ENCODE results near the gene RNF138.
"Not testable (repeated sequence)": the region's sequence is repeated elsewhere in the genome, so short reads cannot be mapped to it uniquely, and the experiment has no call there.

Gene RNF138, protein sequence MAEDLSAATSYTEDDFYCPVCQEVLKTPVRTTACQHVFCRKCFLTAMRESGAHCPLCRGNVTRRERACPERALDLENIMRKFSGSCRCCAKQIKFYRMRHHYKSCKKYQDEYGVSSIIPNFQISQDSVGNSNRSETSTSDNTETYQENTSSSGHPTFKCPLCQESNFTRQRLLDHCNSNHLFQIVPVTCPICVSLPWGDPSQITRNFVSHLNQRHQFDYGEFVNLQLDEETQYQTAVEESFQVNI

DNA sequence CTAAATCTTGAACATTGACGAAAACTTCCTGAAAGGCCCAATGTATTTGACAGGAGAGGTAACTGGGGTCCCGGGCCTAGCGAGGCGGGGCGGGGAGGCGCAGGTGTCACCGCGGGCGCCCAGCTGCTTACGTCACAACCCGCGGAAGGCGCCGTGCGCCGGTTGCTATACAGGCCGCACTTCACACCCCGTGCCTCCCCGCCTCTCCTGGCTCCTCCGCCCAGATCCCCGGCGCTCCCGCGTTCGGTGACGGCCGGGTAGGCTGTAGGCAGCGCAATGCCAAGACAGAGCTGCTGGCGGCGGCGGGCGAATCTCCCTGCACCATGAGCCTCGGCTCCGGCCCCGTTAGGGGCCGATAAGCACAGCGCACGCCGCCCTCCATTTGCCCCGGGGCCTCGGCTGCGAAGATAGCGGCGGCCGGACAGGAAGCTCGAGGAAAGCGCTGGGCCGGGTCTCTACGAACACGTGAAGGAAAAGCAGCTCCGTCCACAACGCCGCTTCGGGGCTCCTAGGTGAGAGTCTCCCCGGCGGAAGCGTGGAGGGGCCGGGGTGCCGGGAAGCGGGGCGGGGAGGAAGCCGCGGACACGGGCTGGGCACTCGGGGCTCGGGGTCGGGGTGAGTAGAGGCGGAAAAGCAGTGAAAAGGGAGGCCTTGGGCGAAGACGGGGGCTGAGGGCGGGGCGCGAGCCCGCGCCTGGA lies at the start of gene RNF138:
TSS of gene RNF138 (plus strand) at position 151 of the 698 bp plus-strand sequence. CDS start 903 bp downstream, outside the sequence.
- peak; percentile 38 for DNase-seq (ENCODE audit: low spot score)

DNA sequence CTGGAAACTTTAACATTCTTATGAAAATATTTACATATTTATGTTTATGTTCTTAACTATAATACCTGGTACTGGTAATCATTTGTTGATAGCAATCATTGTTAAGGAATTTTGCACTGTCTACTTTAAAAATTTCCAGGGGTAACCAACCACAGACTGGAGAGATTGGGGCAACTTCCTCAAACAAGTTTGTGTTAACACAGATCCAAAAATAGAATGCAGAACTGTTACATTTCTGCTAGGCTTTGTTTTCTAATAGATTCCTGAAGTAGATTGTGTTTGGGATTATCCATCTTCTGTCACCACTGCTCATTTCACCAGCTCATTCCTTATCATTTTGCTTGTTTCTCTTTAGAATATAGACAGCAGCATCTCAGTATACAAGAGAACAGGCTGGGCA lies 49.3 kb upstream of the RNF138 start:
- DNase-seq (ENCODE audit: low spot score) = no peak

DNA sequence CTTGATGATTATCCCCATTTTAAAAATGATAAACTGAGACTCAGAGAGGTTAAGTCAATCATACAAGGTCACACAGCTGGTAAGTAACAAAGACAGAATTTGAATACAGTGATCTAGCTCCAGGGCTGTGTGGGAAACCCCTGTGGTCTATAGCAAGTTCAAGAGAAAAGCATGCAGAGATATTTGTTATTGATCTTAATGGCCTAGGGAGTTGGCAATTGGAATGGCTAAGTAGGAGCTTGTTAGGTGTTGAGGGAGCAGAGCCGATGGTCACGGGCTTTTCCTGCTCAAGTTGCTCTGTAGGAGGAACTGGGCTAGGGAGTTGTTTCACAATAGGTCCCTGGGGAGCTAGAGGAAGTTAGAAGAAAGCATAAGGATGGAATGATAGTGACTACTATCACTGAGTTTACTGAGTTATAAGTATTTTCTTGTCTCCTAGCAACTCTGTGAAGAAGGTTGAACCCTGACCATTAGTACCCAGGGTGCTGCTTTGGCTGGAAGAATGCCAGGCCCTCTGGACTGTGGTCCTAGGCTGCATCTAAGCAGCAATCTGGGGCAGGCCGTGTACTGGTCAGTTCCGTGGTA lies 43.1 kb upstream of the RNF138 start:
- DNase-seq (ENCODE audit: low spot score) = no peak

DNA sequence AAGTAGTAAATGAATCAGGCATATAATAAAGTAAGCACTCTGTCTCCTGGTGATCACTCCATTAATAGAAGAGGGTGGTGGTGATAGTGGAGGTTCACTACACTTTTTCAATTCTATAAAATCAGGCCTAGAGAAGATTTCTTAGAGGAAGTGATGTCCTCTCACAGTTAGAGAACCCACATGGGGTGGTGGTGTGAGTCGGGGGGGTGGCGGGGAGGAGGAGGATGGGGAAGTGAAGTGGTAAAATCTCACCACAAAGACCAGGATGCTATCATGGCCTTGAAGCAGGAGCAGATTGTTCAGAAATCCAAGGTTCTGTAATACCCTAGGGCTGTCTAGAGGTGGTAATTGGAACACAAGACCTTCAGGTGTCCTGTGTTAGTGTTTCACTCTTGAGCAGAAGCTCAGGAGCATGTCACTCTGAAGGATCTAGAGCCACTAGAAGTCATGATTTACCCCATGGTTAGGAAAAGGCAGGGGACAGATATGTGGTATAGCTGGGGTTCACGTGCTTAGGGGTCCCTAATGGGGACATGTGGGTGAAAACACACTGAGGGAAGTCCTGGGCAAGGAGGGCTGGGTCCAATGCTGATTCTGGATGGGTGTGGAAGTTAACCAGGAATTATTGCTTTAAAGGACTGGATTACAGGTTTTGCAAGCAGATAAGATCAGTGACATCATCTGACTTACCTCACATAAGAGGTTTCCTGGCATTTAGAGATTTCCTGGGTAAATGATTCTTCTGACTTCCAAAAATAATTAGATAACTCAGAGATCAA lies 42.1 kb upstream of the RNF138 start:
- no peak for DNase-seq (ENCODE audit: low spot score)

DNA sequence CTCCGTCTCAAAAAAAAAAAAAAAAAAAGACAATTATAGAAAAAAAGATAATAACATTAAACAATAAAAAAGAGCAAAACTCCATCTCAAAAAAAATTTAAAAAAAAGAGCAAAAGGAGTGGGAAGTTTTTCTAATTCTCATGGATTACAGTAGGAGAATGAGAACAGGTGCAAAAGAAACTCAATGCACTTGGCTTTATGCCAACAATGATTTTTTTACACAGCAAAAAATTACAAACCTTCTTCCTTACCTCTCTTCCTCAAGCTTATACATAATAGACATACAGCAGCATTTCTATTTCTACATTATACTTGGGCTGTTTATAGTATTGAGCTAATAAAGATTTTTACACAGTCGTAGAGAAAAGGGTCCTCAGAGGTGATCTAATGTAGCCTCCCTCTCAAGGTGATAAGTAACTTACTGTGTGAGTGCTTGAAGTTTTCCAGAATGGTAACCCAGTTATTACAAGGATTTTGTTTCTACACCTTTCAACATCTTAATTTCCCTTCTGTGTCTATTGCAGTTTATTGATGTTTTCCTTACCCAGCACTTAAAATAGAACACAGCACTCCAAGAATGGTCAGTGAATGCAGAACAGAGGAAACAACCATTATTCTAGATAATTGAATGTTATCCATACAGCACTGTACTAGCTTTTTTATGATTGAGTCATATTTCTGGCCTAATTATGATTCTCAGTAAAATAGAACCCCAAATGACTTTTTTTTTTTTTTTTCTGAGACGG lies 34.9 kb upstream of the RNF138 start:
- DNase-seq (ENCODE audit: low spot score) = no peak

DNA sequence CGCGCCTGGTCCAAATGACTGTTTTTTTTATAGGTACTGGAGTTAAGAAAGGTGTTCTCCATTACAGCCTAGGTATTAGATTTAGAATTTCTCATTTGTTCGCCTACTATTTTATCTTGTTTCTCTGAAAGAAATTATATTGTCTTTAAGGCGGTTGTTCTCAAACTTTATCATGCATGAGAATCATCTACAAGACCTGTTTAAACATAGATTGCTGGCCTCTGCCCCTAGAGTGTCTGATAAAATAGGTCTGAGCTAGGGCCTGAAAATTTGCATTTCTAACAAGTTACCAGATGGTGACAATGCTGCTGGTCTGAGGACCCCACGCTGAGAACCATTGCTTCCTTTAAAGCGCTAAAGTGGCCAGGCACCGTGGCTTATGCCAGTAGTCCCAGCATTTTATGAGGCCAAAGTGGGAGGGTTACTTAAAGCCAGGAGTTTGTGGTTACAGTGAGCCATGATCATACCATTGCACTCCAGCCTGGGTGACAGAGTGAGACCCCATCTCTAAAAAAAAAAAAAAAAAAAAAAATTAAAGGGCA lies 34.0 kb upstream of the RNF138 start:
- no peak for DNase-seq (ENCODE audit: low spot score)

DNA sequence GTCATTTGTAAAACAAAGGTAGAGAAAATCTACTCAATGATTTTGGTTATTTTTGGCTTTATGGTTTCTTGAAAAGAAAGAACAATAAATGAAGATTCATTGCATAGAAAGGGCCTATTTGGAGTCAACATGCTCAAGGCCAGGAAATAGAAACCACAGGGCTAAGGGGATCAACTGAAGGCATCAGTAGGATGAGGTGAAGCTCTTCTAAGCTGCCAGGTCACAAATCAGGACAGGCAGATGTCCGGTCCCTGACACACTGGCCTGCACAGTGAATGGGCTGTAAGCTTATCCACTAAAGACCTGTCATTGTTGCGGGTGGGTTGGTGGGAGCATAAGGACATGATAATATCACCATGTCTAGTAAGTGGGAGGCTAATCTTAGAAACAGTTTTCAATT lies 31.6 kb upstream of the RNF138 start:
- DNase-seq (ENCODE audit: low spot score) = no peak

DNA sequence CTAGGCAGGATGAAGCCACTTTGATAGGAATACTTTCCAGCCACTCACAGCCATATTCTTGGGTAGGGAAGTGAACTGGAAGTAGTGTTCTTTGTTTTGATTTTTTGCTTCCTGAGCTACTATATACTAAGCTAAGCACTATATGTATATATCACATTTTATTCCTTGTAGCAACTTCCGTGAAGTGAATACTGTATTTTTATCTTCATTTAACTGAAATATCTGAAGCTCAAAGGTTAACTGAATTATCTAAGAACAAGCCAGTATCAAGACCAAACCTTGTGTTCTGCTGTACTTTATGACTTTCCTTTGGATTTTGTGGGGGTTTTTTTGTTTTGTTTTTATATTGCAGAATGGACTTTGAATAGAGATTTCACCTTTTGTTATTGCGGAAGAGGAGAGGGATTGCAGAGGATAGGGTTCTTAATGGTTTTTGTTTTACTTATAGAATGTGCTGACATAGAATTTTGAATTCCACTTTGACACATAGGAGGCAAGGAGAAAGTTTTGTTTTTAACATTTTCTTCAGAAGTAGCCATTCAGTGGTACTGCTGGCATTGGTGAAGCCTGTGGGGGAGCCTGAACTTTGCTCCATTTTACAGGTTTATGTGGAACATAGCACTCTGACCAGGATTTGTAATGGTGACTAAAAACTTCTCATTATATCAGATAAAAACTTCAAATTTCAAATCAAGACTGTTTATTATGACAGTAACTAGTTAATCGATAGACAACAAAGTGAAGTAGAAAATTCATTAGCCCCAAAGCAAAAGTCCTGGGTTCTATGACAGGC lies 24.1 kb upstream of the RNF138 start:
- no peak for DNase-seq (ENCODE audit: low spot score)

DNA sequence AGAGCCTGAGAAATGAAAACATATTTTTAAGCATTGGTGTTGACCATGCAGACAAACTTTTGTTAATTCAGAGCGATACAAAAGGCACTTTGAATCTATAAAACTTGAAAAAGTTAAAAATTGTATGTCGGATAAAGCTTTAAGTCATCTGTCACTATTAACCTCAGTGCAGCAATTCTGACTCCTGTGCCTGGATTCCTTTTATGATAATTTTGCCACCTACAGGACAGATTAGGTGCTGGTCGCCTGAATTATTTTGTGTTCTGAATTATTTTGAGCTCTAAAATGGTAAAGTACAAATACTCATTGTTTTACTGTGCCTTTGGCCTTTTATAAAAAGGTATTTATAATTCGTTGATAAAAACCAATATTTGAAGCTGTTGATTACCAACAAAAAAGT lies 19.4 kb upstream of the RNF138 start:
- no peak for DNase-seq (ENCODE audit: low spot score)

DNA sequence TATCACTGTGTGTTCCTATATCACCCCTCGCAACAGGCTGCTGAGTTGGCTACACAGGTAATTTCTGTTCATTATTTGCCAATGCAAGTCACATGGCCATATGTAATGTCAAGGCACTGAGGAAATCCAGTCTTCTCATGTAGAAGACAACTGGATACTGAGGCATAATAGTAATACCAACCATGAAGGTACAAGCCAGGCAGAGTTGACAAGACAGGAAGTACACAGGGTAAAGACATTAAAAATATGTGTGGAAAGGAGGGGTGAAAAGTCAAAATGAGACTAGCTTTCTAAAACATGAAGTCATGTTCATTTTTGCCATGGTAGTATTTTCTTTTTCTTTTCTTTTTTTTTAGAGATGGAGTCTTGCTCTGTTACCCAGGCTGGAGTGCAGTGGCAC lies 17.5 kb upstream of the RNF138 start:
- DNase-seq (ENCODE audit: low spot score) = no peak

DNA sequence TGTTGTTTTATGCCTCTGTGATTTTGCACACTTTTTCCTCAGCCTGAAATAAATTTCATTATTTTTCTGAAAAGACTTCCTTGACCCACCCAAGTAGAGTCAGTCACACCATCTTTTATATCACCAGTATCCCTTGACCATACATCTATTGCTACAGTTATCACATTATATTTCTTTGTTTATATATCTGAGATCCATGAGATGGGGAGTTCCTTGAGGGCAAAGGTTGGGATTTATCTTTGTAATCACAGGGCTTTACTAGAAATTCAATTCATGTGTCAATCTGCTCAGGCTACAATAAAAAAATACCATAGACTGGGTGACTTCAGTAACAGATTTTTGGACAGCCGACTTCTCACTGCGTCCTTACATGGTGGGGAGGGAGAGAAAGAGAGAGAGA lies 12.8 kb upstream of the RNF138 start:
- no peak for DNase-seq (ENCODE audit: low spot score)

DNA sequence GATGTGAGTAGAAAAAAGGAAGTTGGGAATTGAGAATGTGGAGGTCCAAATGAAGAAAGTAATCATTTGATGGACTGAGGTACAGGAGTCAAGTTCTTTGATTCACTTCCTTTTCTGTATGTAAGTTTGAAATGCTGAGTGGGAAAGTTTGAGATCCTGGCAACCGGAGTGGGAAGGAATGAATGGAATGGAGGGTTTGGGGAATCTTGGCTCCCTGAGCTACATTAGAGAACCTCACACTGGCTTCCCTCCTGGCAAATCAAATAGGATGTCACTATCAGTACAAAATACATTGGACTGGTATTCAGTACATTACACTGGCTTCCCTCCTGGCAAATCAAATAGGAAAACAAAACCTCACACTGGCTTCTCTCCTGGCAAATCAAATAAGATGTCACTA lies 9.8 kb upstream of the RNF138 start:
- DNase-seq (ENCODE audit: low spot score) = no peak

DNA sequence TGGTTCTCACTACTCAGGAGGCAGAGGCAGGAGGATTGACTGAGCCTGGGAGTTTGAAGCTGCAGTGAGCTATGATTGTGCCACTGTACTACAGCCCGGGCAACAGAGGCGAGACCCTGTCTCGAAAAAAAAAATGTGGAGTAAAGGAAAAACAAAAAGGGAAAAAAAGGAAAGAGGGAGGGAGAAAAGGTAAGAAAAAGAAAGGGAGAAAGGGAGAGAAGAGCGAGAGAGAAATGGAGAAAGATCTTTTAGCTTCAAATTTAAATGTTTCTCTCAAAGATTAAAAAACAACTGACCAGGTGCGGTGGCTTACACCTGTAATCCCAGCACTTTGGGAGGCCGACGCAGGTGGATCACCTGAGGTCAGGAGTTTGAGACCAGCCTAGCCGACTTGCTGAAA lies 7.9 kb upstream of the RNF138 start:
- no peak for DNase-seq (ENCODE audit: low spot score)

DNA sequence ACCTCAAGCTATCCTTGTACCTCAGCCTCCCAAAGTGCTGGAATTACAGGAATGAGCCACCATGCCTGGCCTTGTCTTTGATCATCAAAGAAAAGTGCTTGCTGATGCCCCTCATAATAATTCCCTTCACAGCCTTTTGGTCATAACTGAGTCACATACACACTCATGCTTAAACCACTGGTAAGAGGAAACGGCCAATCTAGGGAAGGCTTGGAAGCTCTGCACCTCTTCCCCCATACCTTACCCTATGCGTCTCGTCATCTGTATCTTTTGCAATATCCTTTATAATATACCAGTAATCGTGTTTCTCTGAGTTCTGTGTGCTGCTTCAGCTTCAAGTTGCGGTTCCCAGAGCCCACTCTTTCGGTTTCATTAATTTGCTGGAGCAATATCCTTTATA lies 4.8 kb upstream of the RNF138 start:
- DNase-seq (ENCODE audit: low spot score) = no peak

DNA sequence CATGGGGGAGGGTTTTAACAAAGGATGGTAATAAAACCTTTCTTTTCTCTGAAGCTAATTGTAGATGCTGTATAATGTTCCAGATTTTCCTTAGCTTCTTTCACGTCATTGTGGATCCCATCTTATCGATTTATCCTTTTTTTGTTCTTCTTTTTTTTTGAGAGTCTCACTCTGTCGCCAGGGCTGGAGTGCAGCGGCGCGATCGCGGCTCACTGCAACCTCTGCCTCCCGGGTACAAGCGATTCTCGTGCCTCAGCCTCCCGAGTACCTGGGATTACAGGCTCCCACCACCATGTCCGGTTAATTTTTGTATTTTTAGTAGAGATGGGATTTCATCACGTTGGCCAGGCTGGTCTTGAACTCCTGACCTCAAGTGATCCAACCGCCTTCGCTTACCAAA lies 843 bp upstream of the RNF138 start:
- not testable (repeated sequence) for DNase-seq (ENCODE audit: low spot score)

DNA sequence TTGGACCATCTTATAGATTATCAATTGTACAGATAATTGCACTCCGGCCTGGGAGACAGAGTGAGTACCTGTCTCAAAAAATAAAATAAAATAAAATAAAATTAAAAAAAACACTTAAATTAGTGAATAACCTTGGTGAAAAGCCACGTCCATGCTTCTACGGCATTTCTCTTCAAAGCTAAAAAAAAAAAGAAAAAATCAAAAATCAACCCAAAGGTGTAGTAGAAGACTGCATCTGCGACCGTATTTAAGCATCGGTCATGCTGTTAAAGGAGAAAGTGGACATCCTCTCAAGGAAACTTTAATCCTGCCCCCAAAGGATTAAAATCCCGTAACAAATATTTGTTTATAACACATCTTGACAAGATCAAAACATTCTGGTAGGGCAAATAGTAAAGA lies 350 bp upstream of the RNF138 start:
- DNase-seq (ENCODE audit: low spot score) = no peak

DNA sequence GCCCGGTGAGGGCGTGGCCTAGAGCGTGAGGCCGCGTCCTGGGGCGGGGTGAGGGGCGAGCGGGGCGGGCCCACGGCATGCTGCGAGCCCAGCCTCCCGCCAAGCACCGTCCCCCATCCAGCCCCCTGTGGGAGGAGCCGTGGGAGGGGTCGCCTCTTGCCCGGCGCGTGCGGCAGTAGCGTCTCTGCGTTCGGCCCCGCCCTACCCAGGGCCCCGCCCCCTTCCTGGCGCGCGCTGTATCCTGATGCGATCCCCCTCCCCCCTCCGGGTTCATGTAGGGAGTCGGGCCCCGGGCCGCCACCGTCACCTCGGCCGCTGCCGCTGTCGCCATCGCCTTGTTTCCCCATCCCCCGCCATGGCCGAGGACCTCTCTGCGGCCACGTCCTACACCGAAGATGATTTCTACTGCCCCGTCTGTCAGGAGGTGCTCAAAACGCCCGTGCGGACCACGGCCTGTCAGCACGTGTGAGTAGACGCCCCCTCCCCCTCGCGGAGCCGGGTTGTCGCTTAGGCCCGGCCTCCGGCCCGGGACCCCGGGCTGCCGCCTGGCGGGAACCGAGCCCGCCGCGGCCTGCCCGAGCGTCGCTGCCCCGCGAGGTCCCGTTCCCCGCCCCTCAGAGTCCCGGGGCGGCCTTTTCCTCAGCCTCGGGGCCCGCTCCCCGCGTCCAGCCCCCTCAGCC lies 888 bp downstream of the RNF138 start:
- peak; percentile 64 for DNase-seq (ENCODE audit: low spot score)

DNA sequence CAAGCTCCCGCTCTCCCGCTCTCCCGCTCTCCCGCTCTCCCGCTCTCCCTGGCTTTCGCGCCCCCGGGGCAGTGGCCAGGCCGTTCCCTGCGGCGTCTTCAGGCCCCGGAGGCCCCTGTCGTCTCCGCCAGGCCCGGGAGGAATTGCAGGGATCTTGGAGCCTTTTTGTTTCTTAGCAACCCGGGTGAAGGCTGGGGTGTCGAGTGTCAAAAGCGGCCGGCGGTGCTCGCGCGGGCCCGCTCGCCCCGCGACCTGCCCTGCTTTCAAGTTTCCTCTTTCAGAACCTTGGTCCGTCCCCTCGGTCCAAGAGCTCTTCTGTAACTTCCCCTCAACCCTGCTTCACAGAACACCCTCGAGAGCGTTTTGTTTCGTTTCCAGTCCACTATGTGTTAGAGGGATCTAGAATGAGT lies 1.4 kb downstream of the RNF138 start:
- peak; percentile 11 for DNase-seq (ENCODE audit: low spot score)

DNA sequence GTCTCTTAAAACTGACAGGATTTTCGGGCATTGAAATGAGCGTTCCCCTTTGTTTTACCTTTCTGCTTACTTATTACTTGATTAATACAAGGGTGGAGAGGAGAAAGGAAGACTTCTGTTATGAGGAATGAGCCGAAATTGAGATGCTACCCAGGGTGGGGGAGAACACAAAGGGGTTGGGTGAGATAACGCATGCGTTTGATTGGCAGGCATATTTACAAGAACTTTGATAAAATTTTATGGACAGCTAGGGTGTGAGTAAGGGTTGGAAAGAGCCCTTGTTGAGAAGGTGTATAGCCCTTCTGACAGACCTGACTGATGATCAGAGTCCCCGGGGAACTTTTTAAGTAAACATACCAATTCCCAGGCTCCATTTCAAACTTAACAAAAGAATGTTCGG lies 1.8 kb downstream of the RNF138 start:
- DNase-seq (ENCODE audit: low spot score) = no peak

DNA sequence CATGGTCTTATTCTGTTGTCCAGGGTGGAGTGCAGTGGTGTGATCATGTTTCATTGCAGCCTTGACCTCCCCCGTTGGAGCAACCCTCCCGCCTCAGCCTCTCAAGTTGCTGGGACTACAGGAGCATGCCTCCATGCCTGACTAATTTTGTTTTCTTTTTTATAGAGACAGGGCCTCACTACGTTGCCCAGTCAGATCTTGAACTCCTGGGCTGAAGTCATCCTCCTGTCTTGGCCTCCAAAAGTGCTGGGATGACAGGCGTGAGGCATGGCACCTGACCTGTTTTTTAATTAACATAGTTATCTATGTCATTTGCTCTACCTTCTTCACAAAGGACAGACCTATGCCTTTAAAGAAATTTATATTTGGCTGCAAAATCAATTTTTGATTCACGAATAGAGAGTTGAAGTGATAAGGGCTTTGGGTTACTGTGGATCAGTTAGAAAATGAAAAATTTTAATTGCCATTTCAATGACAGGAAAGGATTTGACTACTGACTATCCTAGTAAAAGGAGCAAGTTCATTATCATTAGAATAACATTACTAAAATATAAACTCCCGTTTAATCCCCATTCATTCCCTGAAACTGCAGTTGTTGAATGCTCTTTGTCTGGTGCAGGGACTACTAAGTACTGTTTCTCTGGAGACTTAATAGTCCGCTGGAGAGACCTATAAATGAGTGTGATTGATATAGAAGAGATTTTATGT lies 3.7 kb downstream of the RNF138 start:
- no peak for DNase-seq (ENCODE audit: low spot score)

All from HuH-7.5 (cell line).